Gastrocnemius medialis (tissue), 4 donors: ENCODE results near the gene RAB14.

Experiments used
- POLR2A ChIP-seq, 2 donors: fragments of 450-650 bp; IDR thresholded peaks; one replicate each; pipeline ENCODE4 v1.6.1; 2017; ENCODE audit warnings: antibody characterized with exemption in 2 of 2, mild to moderate bottlenecking in 2 of 2, moderate library complexity in 2 of 2
- TF ChIP-seq, protein P1 (sequence below), 5 experiments: fragments of 450-650 bp in 3 of 5; fragments of 200-600 bp in 2 of 5; sonication (generic) in 2 of 5; IDR thresholded peaks in 4 of 5; conservative IDR thresholded peaks in 1 of 5; 1 replicate in 4 of 5; 2 replicates in 1 of 5; pipeline ENCODE4 v1.5.1; 2016 to 2019; ENCODE audit warnings: antibody characterized with exemption in 5 of 5, mild to moderate bottlenecking in 3 of 5, moderate library complexity in 3 of 5

DNA sequence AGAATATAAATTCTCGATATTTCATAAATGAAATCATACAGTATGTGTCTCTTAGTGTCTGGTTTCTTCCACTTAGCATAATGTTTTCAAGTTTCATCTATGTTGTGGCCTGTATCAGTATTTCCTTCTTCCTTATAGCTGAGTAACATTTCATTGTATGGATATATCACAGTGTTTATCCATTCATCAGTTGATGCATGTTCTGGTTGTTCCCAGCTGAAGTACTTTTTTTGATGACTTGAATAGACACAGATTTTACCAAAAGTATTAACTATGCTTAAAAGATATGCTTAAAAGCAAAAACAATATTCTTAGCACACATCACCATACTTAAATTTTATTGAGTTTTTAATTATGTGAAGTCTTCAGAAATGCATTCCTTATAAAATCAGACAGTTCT is 12.7 kb downstream of the RAB14 start:
- TF ChIP-seq, protein P1, sequence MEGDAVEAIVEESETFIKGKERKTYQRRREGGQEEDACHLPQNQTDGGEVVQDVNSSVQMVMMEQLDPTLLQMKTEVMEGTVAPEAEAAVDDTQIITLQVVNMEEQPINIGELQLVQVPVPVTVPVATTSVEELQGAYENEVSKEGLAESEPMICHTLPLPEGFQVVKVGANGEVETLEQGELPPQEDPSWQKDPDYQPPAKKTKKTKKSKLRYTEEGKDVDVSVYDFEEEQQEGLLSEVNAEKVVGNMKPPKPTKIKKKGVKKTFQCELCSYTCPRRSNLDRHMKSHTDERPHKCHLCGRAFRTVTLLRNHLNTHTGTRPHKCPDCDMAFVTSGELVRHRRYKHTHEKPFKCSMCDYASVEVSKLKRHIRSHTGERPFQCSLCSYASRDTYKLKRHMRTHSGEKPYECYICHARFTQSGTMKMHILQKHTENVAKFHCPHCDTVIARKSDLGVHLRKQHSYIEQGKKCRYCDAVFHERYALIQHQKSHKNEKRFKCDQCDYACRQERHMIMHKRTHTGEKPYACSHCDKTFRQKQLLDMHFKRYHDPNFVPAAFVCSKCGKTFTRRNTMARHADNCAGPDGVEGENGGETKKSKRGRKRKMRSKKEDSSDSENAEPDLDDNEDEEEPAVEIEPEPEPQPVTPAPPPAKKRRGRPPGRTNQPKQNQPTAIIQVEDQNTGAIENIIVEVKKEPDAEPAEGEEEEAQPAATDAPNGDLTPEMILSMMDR (IDR thresholded peaks at IDR 0.05 in 4 of 5, conservative IDR thresholded peaks at IDR 0.05 in 1 of 5), result no peak
- no peak for TF ChIP-seq POLR2A (IDR thresholded peaks at IDR 0.05)
